Dermis microvascular lymphatic vessel endothelial cell (primary cell): Measurements from ENCODE around the gene TBX1. TPM values are rescaled to one million over a fixed set of nuclear protein-coding genes. Genes with fewer than 3 reads are reported as not detected.
A peak's percentile ranks its signal among the peaks of the same experiment; 100 is the strongest.

Experiments used
- DNase-seq, 2 donors: peaks; one replicate each; pipeline versions ENCODE4 v3.0.0 to v3.0.0-alpha.2; 2010; ENCODE audit warnings: low read depth in 2 of 2
- total RNA-seq: library from RNA; depleted of rRNA; stranded (reverse); fragments of >200 nt; gene quantifications from 2 replicates; pipeline ENCODE4 v1.2.1, GENCODE V29; 2014

TBX1 gene
- total RNA-seq, 1 donor from 2014 or later: 30.4 TPM

- no peak for DNase-seq
Measured at GRCh38 chr22:19798003-19798665, 37.6 kb downstream of the TBX1 start.

DNA sequence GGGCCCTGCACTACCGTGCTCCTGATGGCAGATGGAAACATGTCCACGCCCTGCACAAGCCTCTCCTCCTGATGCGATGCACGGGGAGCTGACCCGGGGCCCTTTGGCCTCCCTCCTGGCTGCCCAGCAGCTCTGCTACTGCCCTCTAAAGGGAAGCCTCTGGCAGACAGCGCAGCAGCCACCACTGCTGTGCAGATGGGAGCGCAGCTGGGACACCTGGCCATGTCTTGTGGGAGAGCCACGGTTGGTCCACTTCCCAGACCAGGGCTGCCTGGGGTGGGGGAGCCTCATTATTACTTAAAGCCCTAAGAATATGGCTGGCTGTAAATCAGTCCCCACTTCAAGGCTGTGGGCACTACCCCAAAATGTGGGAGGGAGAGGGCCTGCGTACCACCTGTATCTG, 38.3 kb downstream of the TBX1 start:
- no peak for DNase-seq

- peak; percentile 9 to 40 for DNase-seq
Measured at GRCh38 chr22:19799322-19800190, 39.0 kb downstream of the TBX1 start.

DNA sequence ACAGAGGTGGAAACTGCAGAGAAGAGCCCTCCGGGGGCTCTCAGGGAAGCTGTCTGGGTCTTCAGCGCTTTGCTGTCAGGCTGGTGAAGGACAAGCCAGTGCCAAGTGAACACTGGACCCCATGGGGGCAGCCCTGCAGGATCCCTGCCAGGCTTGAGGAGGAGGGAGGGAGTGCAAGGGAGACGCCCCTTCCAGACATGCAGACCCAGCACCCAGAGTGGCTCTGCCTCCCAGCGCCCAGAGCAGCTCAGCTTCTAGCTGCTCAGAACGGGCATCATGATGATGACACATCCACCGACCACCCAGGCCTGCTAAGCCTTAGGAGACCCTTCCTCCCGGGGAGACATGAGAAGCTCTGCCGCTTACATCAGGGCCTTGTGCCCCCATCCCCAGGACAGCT, 39.7 kb downstream of the TBX1 start:
- no peak for DNase-seq

GRCh38 chr22:19800761-19801244, 40.2 kb downstream of the TBX1 start:
- peak; percentile 20 to 55 for DNase-seq

DNA sequence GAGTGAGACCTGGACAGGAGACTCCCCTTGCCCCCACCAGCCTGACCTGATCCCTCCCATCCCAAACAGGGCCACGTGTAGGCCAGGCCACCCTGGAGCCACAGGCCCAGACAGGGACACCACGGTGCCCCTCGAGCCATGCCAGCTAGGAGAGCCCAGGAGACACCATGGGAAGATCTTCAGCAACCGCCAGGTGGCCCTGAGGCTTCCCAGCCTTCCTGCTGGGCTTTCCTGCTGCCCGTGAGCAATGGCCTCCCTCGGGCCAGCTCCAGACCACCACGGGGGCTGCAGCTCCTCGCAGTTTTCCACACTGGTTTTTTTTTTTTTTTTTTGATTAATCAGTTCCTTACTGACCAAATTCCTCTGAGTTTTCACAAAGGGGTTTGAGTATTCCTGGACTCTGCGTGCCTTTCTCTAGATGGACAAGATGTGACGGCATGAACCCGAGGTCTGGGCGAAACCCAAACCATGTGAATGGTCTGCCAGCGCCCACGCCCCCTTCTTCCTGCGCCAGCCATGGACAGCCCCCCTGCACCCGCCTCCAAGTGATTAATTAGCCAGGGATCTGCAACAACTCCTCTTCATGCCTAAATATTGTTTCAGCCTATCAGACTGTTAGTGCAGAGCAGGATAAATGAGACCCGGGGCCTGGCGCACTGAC, 40.9 kb downstream of the TBX1 start:
- no peak for DNase-seq

GRCh38 chr22:19802001-19802893, 41.7 kb downstream of the TBX1 start:
- DNase-seq: no peak

GRCh38 chr22:19802894-19803735, 42.5 kb downstream of the TBX1 start:
- no peak for DNase-seq

GRCh38 chr22:19803736-19804267, 43.2 kb downstream of the TBX1 start:
- DNase-seq: no peak

DNA sequence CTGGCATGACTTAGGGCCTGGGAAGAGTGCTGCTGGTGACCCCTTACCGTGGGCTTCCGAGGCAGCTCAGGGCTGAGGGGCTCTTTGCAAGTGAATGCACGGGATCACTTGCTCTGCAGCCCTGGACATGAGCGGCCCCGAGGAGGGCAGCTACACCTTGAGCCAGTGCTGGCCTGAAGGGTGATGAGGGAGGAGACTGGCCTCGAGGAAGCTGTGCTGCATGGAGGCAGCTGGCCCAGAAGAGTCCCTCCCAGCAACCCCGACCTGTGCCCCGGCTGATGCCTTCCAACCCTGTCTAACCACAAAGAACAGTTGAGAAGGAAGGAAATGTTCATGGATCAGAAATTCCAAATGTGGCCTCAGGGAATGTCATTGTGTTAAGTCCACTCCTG, 45.2 kb downstream of the TBX1 start:
- DNase-seq: peak in 1 of 2 donors; percentile 34

- peak in 1 of 2 donors; percentile 55 for DNase-seq
Measured at GRCh38 chr22:19806213-19807160, 45.9 kb downstream of the TBX1 start.

DNA sequence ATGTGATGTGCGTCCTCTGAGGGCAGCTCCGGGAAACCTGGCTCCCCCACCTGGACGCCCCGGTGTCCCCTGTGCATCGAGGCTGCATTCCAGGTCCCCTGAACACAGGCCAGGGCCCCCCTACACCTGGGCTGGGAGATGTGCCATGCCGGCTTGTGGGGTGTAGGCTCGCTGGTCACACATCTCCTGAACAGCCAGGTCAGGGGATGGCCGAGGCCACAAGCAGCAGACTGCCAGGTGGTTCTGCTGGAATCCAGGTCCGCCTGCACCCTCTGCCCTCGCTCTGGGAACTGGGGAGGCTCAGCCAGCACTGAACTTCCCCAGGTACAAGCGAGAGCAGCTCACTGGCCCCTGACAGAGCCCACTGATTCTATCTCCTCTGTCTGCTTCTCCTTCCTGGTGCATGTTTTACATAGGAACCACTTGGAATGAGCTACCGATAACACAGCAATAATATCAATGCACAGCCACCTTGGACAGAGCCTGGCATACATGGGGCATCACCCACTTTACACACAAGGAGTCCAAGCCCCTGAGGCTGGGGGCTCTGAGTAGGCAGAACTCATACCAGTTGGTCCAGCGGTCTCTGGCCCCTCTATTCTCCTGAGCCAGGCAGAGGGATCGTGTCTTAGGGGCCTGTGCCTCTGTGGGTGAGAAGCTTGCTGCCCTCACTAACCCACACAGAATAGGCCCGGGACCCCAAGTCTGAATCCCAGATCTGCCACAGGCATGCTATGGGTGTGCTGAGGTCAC, 46.8 kb downstream of the TBX1 start:
- no peak for DNase-seq

GRCh38 chr22:19807914-19808872, 47.6 kb downstream of the TBX1 start:
- DNase-seq: no peak

GRCh38 chr22:19808873-19809478, 48.4 kb downstream of the TBX1 start:
- DNase-seq: no peak

DNA sequence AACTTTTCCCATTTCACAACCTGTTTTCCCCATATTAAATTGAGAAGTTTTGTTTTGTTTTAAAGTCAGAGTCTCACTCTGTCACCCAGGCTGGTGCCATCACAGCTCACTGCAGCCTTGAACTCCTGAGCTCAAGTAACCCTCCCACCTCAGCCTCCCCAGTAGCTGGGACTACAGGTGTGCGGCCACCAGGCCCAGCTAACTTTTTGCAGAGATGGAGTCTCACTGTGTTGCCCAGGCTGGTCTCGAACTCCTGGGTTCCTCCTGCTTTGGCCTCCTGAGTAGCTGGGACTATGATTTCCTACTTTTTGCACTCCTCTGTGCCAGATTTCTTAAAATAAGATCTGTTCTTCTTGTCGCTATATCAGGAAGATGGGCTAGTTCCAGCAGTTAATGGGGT, 49.2 kb downstream of the TBX1 start:
- DNase-seq: no peak

GRCh38 chr22:19810381-19811201, 50.0 kb downstream of the TBX1 start:
- no peak for DNase-seq
